ENCODE measurements around the gene NOD1. TPM values are rescaled to one million over a fixed set of nuclear protein-coding genes. Genes with fewer than 3 reads are reported as not detected.
"Not testable (repeated sequence)": the region's sequence is repeated elsewhere in the genome, so short reads cannot be mapped to it uniquely, and the experiment has no call there.

Gene NOD1
- total RNA-seq = 10 to 100 TPM; 12.8 to 14.0 TPM

- H3K4me3 Mint-ChIP-seq = peak within 1 kb of the TSS; percentile 91
- POLR2A ChIA-PET = interaction anchor here (0.5 to 2.0 kb wide), 6 partner anchors 9 to 194 kb away, joined by 3 to 6 read pairs (median 3); partner anchors contain the start of gene ZNRF2
- intact Hi-C loops (cut with micrococcal nuclease) = loop anchor here (1.0 to 2.0 kb wide), 4 partner anchors 26 to 452 kb away; partner anchors contain the start of genes FKBP14, GGCT and ZNRF2
Observed at GRCh38 chr7:30478349-30479201, at the start of gene NOD1. Gene NOD1 (minus strand): TSS chr7:30478784. CDS start chr7:30456921, 21,863 bp downstream.

DNA sequence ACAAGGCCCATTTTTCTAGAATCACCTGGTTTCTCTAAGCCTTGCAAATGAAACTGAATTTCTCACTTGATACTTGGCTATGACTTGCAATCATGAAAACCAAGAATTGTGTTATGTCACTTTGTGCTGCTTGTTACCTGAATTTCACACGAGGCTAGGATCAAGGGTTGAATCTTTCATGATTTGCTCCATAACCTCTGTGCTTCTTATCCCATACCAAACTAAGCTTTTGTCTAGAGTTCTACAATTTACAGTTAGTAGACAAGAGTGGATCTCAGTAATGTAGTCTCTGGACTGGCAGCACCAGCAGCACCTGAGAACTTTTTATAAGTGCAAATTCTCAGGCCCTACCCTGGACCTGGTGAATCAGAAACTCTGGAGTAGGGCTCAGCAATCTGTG lies 48.7 kb upstream of the NOD1 start:
- H3K9me3 Mint-ChIP-seq; H3K4me3 Mint-ChIP-seq; H3K4me1 Mint-ChIP-seq (ENCODE audit: low read depth); H3K27me3 Mint-ChIP-seq; POLR2A ChIA-PET; H3K27ac Mint-ChIP-seq; H3K36me3 Mint-ChIP-seq; CTCF ChIA-PET; intact Hi-C loops (cut with micrococcal nuclease); DNase-seq: not testable (repeated sequence)

More at GRCh38 chr7:30478349-30479201, at the start of gene NOD1:
- Mint-ChIP-seq H3K9me3 (no peaks in the 10 kb centered on the region), H3K36me3 (peaks cover 4% of the 10 kb centered on the region), H3K27ac (peak within 1 kb of the TSS; percentile 85), H3K27me3 (no peaks in the 10 kb centered on the region), H3K4me1 (ENCODE audit: low read depth) (peaks cover 51% of the 10 kb centered on the region)
- DNase-seq = peak; percentile 77
- CTCF ChIA-PET = interaction anchor here (0.8 to 1.8 kb wide), 9 partner anchors 8 to 262 kb away, joined by 3 to 10 read pairs (median 4); no protein-coding TSS in a partner anchor

GRCh38 chr7:30526163-30526562 lies 47.6 kb upstream of the NOD1 start:
- Mint-ChIP-seq H3K4me1 (ENCODE audit: low read depth) (peaks cover 11% of the 10 kb centered on the region), H3K27ac (no peak overlapping the region), H3K4me3 (no peak overlapping the region), H3K36me3 (peaks cover 2% of the 10 kb centered on the region), H3K27me3 (no peaks in the 10 kb centered on the region), H3K9me3 (no peaks in the 10 kb centered on the region)
- ChIA-PET CTCF (no interaction called here), POLR2A (no interaction called here)
- intact Hi-C loops (cut with micrococcal nuclease) = no loop called here
- no peak for DNase-seq

- Mint-ChIP-seq H3K4me3 (no peak overlapping the region), H3K27ac (no peak overlapping the region), H3K27me3 (no peaks in the 10 kb centered on the region), H3K36me3 (peaks cover 2% of the 10 kb centered on the region), H3K4me1 (ENCODE audit: low read depth) (peaks cover 11% of the 10 kb centered on the region), H3K9me3 (no peaks in the 10 kb centered on the region)
- intact Hi-C loops (cut with micrococcal nuclease) = no loop called here
- ChIA-PET POLR2A (no interaction called here), CTCF (no interaction called here)
- DNase-seq = no peak
Observed at GRCh38 chr7:30525429-30525828, 46.8 kb upstream of the NOD1 start.

- H3K36me3 Mint-ChIP-seq = no peaks in the 10 kb centered on the region
- no peaks in the 10 kb centered on the region for H3K27me3 Mint-ChIP-seq
- peaks cover 10% of the 10 kb centered on the region for H3K4me1 Mint-ChIP-seq (ENCODE audit: low read depth)
- no peak overlapping the region for H3K4me3 Mint-ChIP-seq
- intact Hi-C loops (cut with micrococcal nuclease) = no loop called here
- ChIA-PET CTCF (no interaction called here), POLR2A (no interaction called here)
- H3K27ac Mint-ChIP-seq = no peak overlapping the region
- no peaks in the 10 kb centered on the region for H3K9me3 Mint-ChIP-seq
- no peak for DNase-seq
Observed at GRCh38 chr7:30524545-30524944, 46.0 kb upstream of the NOD1 start.

GRCh38 chr7:30523466-30523865 lies 44.9 kb upstream of the NOD1 start:
- H3K27ac Mint-ChIP-seq = no peak overlapping the region
- H3K36me3 Mint-ChIP-seq = no peaks in the 10 kb centered on the region
- ChIA-PET POLR2A (interaction anchor here (0.6 kb wide), 1 partner anchor 95 kb away, joined by 3 read pairs; no protein-coding TSS in a partner anchor), CTCF (interaction anchor here (2.5 kb wide), 1 partner anchor 12 kb away, joined by 19 read pairs; no protein-coding TSS in a partner anchor)
- DNase-seq = no peak
- H3K9me3 Mint-ChIP-seq = no peaks in the 10 kb centered on the region
- H3K4me1 Mint-ChIP-seq (ENCODE audit: low read depth) = peaks cover 10% of the 10 kb centered on the region
- intact Hi-C loops (cut with micrococcal nuclease) = no loop called here
- H3K4me3 Mint-ChIP-seq = no peak overlapping the region
- H3K27me3 Mint-ChIP-seq = no peaks in the 10 kb centered on the region

GRCh38 chr7:30522159-30522558 lies 43.6 kb upstream of the NOD1 start:
- no peak for DNase-seq
- ChIA-PET POLR2A (no interaction called here), CTCF (interaction anchor here (2.5 to 2.6 kb wide), 2 partner anchors 11 to 28 kb away, joined by 8 to 19 read pairs; no protein-coding TSS in a partner anchor)
- Mint-ChIP-seq H3K36me3 (no peaks in the 10 kb centered on the region), H3K4me3 (no peak overlapping the region), H3K27me3 (no peaks in the 10 kb centered on the region), H3K4me1 (ENCODE audit: low read depth) (peaks cover 12% of the 10 kb centered on the region), H3K9me3 (no peaks in the 10 kb centered on the region), H3K27ac (no peak overlapping the region)
- intact Hi-C loops (cut with micrococcal nuclease) = no loop called here

DNA sequence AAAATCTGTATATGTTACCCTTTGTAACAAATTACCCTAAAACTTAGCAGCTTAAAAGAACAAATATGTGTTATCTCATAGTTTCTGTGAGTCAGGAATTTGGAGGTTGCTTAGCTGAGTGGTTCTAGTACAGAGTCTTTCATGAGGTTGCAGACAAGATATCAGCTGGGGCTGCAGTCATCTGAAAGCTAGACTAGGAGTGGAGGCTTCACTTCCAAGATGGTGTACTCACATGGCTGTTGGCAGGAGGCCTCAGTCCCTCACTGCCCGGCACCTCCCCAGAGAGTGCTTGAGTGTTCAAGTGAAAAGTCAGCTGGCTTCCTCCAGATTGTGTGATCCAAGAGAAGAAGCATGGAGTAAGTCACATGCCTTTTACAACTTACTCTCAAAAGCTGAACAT lies 42.9 kb upstream of the NOD1 start:
- H3K27me3 Mint-ChIP-seq = no peaks in the 10 kb centered on the region
- no peaks in the 10 kb centered on the region for H3K9me3 Mint-ChIP-seq
- H3K27ac Mint-ChIP-seq = peak overlapping the region; percentile 51
- peaks cover 16% of the 10 kb centered on the region for H3K4me1 Mint-ChIP-seq (ENCODE audit: low read depth)
- CTCF ChIA-PET = interaction anchor here (2.5 to 2.6 kb wide), 2 partner anchors 10 to 28 kb away, joined by 8 to 19 read pairs; no protein-coding TSS in a partner anchor
- H3K36me3 Mint-ChIP-seq = no peaks in the 10 kb centered on the region
- intact Hi-C loops (cut with micrococcal nuclease) = loop anchor here (1.0 kb wide), 1 partner anchor 10 kb away; no protein-coding TSS in a partner anchor
- DNase-seq = peak; percentile 32
- no peak overlapping the region for H3K4me3 Mint-ChIP-seq
- POLR2A ChIA-PET = no interaction called here

DNA sequence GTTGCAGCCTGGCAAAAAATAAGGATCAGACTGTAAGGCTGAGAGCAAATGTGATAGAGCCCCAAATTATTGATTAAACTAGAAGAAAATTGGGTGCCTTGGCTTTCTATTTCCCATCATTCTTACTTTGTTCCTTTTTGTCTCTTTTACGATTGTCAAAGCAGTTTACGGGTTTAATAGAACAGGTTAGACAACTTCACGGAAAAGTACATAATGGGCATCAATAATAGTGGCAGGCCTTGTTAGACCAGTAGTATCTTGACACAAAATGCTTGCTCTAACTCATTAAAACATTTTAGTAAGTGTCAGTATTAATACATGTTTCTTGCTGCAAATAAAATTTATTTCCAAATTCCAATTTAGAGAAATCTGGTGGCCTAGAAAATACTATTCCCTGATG lies 40.5 kb upstream of the NOD1 start:
- CTCF ChIA-PET = interaction anchor here (1.9 kb wide), 1 partner anchor 11 kb away, joined by 5 read pairs; no protein-coding TSS in a partner anchor

DNA sequence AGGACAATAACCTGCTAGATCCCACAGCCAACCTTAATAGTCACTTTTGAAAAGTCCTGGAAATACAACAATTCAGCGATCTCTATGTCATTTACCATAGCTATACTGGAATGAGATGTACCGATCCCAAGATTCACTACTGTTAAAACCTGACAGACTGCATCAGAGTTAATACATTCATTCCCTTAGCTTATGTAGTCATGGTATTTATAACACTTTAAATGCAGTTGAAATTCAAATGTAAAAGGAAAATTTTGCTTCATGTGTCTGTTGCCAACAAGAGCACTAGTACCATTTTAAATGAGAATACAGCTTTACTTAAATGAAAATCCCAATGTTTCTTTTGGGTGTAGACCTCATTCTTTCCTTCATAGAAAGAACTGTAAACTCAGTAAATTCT lies 37.2 kb upstream of the NOD1 start:
- DNase-seq = no peak
- no peak overlapping the region for H3K27ac Mint-ChIP-seq
- H3K4me3 Mint-ChIP-seq = no peak overlapping the region
- POLR2A ChIA-PET = no interaction called here
- H3K9me3 Mint-ChIP-seq = no peaks in the 10 kb centered on the region
- CTCF ChIA-PET = interaction anchor here (1.1 kb wide), 1 partner anchor 8 kb away, joined by 3 read pairs; no protein-coding TSS in a partner anchor
- no peaks in the 10 kb centered on the region for H3K27me3 Mint-ChIP-seq
- H3K4me1 Mint-ChIP-seq (ENCODE audit: low read depth) = peaks cover 14% of the 10 kb centered on the region
- H3K36me3 Mint-ChIP-seq = no peaks in the 10 kb centered on the region
- intact Hi-C loops (cut with micrococcal nuclease) = no loop called here

More for the DNA sequence above, 40.5 kb upstream of the NOD1 start:
- H3K4me3 Mint-ChIP-seq = no peak overlapping the region
- POLR2A ChIA-PET = no interaction called here
- no peaks in the 10 kb centered on the region for H3K27me3 Mint-ChIP-seq
- H3K36me3 Mint-ChIP-seq = no peaks in the 10 kb centered on the region
- H3K9me3 Mint-ChIP-seq = no peaks in the 10 kb centered on the region
- intact Hi-C loops (cut with micrococcal nuclease) = no loop called here
- H3K27ac Mint-ChIP-seq = no peak overlapping the region
- DNase-seq = no peak
- peaks cover 16% of the 10 kb centered on the region for H3K4me1 Mint-ChIP-seq (ENCODE audit: low read depth)

DNA sequence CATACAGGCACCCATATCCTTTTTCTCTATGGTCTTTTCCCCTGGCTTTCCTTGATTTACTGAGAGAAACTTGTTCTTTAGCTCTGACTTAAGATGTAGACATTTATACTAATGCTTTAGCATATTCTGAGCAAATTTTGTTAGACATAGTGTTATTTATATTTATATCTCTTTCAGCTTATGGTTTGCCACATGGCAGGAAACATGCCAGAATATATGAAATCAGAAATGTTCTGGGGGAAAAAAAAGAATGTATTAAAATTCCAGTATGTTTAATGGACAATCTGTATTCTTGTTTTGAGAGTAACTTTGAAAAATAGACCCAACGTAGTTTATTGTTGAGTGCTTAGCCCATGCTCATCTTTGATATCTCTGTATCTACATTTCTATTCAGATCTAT lies 36.2 kb upstream of the NOD1 start:
- Mint-ChIP-seq H3K27me3 (no peaks in the 10 kb centered on the region), H3K4me3 (no peak overlapping the region), H3K4me1 (ENCODE audit: low read depth) (peaks cover 9% of the 10 kb centered on the region), H3K9me3 (no peaks in the 10 kb centered on the region), H3K36me3 (no peaks in the 10 kb centered on the region), H3K27ac (no peak overlapping the region)
- no peak for DNase-seq
- ChIA-PET POLR2A (no interaction called here), CTCF (interaction anchor here (0.7 kb wide), 1 partner anchor 50 kb away, joined by 3 read pairs; no protein-coding TSS in a partner anchor)
- intact Hi-C loops (cut with micrococcal nuclease) = no loop called here

DNA sequence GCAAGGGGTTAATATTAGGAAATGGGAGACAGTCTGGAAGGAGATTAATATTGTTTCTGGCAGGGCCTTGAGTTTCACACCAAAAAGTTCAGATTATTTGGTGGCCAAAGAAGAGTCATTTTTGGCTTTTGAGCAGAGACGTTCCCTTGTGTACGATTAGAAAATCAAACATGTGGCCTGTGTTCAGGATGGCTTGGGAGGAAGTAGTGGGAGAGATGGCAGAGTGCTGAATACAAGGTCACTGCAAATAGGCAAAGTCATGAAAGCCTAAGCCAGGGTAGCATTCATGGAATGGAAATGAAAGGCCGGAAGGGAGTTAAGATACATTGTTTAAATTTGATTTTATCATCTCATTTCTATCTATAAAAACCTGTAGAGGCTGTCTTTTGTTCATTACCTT lies 35.6 kb upstream of the NOD1 start:
- peaks cover 9% of the 10 kb centered on the region for H3K4me1 Mint-ChIP-seq (ENCODE audit: low read depth)
- DNase-seq = no peak
- H3K27me3 Mint-ChIP-seq = no peaks in the 10 kb centered on the region
- H3K27ac Mint-ChIP-seq = no peak overlapping the region
- no peaks in the 10 kb centered on the region for H3K36me3 Mint-ChIP-seq
- H3K4me3 Mint-ChIP-seq = no peak overlapping the region
- ChIA-PET CTCF (no interaction called here), POLR2A (no interaction called here)
- H3K9me3 Mint-ChIP-seq = no peaks in the 10 kb centered on the region
- intact Hi-C loops (cut with micrococcal nuclease) = no loop called here

Measured in activated CD4-positive, alpha-beta memory T cell treated with anti-CD3 and anti-CD28 coated beads for 36 hours (primary cell).